HepG2 (cell line): ENCODE data around the gene RPL37. TPM values are rescaled to one million over a fixed set of nuclear protein-coding genes. Genes with fewer than 3 reads are reported as not detected.
A peak's percentile ranks its signal among the peaks of the same experiment; 100 is the strongest.

Source experiments
- EHMT2 ChIP-seq: fragments of 200-600 bp; sonication (generic); IDR thresholded peaks from 2 replicates; pipeline ENCODE4 v1.7.0; 2017; ENCODE audit warnings: antibody characterized with exemption, low read depth, low read length, borderline replicate concordance
- FOXA3 ChIP-seq: IDR thresholded peaks from 2 replicates; pipeline ENCODE4 v1.6.1; 2016; ENCODE audit warnings: missing genetic modification reagents, missing compliant biosample characterization
- KLF12 ChIP-seq: sonication (generic); formaldehyde crosslinking; IDR thresholded peaks from 2 replicates; pipeline ENCODE4 v1.4.0; 2020; ENCODE audit warnings: missing genetic modification reagents, borderline replicate concordance
- MED8 ChIP-seq: sonication (generic); formaldehyde crosslinking; IDR thresholded peaks from 2 replicates; pipeline ENCODE4 v1.8.1; 2023; ENCODE audit warnings: mild to moderate bottlenecking, missing genetic modification reagents; ENCODE audit not compliant: insufficient replicate concordance
- MEIS1 ChIP-seq: sonication (generic); formaldehyde crosslinking; IDR thresholded peaks from 2 replicates; pipeline ENCODE4 v1.9.0; 2021; ENCODE audit warnings: mild to moderate bottlenecking, missing genetic modification reagents, moderate library complexity, borderline replicate concordance
- MLLT10 ChIP-seq: sonication (generic); formaldehyde crosslinking; IDR thresholded peaks from 2 replicates; pipeline ENCODE4 v1.4.0; 2020; ENCODE audit warnings: missing genetic modification reagents
- RBM39 ChIP-seq: fragments of 200-400 bp; formaldehyde crosslinking; IDR thresholded peaks from one replicate; pipeline ENCODE4 v1.6.1; 2018; ENCODE audit warnings: antibody characterized with exemption, mild to moderate bottlenecking, low read depth, low read length; ENCODE audit not compliant: poor library complexity, severe bottlenecking
- TOE1 ChIP-seq: sonication (generic); formaldehyde crosslinking; IDR thresholded peaks from 2 replicates; pipeline ENCODE4 v1.4.0; 2020; ENCODE audit warnings: mild to moderate bottlenecking, missing genetic modification reagents
- ZNF260 ChIP-seq: sonication (generic); formaldehyde crosslinking; IDR thresholded peaks from 2 replicates; pipeline ENCODE4 v1.4.0; 2020; ENCODE audit warnings: missing genetic modification reagents, low read depth, mild to moderate bottlenecking, borderline replicate concordance
- ZNF281 ChIP-seq: sonication (generic); formaldehyde crosslinking; IDR thresholded peaks from 2 replicates; pipeline ENCODE4 v1.4.0; 2020; ENCODE audit warnings: missing genetic modification reagents, borderline replicate concordance
- polyA plus RNA-seq, 8 experiments: library from polyadenylated mRNA; depleted of rRNA in 3 of 8; stranded (reverse) in 7 of 8; unstranded in 1 of 8; fragments of >200 nt; fragmentation: Illumina TruSeq in 4 of 8; extraction: Trizol in 4 of 8; gene quantifications; 2 replicates each; pipeline versions ENCODE4 v1.2.1 to v1.2.3, GENCODE V29; 2011 to 2016; ENCODE audit warnings: low read depth in 4 of 8, missing spikeins in 1 of 8, mixed read lengths in 1 of 8; ENCODE audit not compliant: insufficient read depth in 1 of 8
- total RNA-seq, 5 experiments: library from RNA; depleted of rRNA; stranded (reverse); fragments of >200 nt; fragmentation: Illumina TruSeq; extraction: Trizol; gene quantifications; 2 replicates each; pipeline ENCODE4 v1.2.3, GENCODE V29; 2016; ENCODE audit warnings: low read depth in 1 of 5
- TF ChIP-seq, protein P1 (sequence below): sonication (generic); formaldehyde crosslinking; IDR thresholded peaks from 2 replicates; pipeline ENCODE4 v1.4.0; 2020; ENCODE audit warnings: mild to moderate bottlenecking, missing genetic modification reagents
- TF ChIP-seq, protein P2 (sequence below): sonication (generic); formaldehyde crosslinking; IDR thresholded peaks from 2 replicates; pipeline ENCODE4 v1.8.0; 2022; ENCODE audit warnings: missing genetic modification reagents, mild to moderate bottlenecking, borderline replicate concordance
- TF ChIP-seq, protein P3 (sequence below): IDR thresholded peaks from 2 replicates; pipeline ENCODE4 v1.4.0; 2020; ENCODE audit warnings: mild to moderate bottlenecking, missing genetic modification reagents
- TF ChIP-seq, protein P4 (sequence below): sonication (generic); formaldehyde crosslinking; IDR thresholded peaks from 2 replicates; pipeline ENCODE4 v1.4.0; 2020; ENCODE audit warnings: missing genetic modification reagents
- TF ChIP-seq, protein P5 (sequence below): IDR thresholded peaks from 2 replicates; pipeline ENCODE4 v1.6.1; 2012; ENCODE audit warnings: low read depth, low read length, improper control_type of control experiment

Gene RPL37
- total and polyA plus RNA-seq, 2 of the 13 experiments (the other 11 are each of a cell fraction or from before 2014, with no cell fraction given), result 1,981 to 3,367 TPM

GRCh38 chr5:40801771-40802562 lies 33.1 kb downstream of the RPL37 start (continued):
- TF ChIP-seq MLLT10, result no peak
- TF ChIP-seq, protein P1, sequence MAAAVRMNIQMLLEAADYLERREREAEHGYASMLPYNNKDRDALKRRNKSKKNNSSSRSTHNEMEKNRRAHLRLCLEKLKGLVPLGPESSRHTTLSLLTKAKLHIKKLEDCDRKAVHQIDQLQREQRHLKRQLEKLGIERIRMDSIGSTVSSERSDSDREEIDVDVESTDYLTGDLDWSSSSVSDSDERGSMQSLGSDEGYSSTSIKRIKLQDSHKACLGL (CRISPR knock-in tag), result no peak
- TF ChIP-seq, protein P2, sequence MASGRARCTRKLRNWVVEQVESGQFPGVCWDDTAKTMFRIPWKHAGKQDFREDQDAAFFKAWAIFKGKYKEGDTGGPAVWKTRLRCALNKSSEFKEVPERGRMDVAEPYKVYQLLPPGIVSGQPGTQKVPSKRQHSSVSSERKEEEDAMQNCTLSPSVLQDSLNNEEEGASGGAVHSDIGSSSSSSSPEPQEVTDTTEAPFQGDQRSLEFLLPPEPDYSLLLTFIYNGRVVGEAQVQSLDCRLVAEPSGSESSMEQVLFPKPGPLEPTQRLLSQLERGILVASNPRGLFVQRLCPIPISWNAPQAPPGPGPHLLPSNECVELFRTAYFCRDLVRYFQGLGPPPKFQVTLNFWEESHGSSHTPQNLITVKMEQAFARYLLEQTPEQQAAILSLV (CRISPR knock-in tag), result no peak
- TF ChIP-seq, protein P3, sequence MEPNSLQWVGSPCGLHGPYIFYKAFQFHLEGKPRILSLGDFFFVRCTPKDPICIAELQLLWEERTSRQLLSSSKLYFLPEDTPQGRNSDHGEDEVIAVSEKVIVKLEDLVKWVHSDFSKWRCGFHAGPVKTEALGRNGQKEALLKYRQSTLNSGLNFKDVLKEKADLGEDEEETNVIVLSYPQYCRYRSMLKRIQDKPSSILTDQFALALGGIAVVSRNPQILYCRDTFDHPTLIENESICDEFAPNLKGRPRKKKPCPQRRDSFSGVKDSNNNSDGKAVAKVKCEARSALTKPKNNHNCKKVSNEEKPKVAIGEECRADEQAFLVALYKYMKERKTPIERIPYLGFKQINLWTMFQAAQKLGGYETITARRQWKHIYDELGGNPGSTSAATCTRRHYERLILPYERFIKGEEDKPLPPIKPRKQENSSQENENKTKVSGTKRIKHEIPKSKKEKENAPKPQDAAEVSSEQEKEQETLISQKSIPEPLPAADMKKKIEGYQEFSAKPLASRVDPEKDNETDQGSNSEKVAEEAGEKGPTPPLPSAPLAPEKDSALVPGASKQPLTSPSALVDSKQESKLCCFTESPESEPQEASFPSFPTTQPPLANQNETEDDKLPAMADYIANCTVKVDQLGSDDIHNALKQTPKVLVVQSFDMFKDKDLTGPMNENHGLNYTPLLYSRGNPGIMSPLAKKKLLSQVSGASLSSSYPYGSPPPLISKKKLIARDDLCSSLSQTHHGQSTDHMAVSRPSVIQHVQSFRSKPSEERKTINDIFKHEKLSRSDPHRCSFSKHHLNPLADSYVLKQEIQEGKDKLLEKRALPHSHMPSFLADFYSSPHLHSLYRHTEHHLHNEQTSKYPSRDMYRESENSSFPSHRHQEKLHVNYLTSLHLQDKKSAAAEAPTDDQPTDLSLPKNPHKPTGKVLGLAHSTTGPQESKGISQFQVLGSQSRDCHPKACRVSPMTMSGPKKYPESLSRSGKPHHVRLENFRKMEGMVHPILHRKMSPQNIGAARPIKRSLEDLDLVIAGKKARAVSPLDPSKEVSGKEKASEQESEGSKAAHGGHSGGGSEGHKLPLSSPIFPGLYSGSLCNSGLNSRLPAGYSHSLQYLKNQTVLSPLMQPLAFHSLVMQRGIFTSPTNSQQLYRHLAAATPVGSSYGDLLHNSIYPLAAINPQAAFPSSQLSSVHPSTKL (CRISPR knock-in tag), result peak; percentile 19; the same call in 1 of the 2 replicates
- no peak for TF ChIP-seq EHMT2
- TF ChIP-seq ZNF260 (CRISPR knock-in tag), result no peak
- no peak for TF ChIP-seq MEIS1
- TF ChIP-seq, protein P4, sequence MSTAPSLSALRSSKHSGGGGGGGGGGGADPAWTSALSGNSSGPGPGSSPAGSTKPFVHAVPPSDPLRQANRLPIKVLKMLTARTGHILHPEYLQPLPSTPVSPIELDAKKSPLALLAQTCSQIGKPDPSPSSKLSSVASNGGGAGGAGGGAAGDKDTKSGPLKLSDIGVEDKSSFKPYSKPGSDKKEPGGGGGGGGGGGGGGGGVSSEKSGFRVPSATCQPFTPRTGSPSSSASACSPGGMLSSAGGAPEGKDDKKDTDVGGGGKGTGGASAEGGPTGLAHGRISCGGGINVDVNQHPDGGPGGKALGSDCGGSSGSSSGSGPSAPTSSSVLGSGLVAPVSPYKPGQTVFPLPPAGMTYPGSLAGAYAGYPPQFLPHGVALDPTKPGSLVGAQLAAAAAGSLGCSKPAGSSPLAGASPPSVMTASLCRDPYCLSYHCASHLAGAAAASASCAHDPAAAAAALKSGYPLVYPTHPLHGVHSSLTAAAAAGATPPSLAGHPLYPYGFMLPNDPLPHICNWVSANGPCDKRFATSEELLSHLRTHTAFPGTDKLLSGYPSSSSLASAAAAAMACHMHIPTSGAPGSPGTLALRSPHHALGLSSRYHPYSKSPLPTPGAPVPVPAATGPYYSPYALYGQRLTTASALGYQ, result no peak
- no peak for TF ChIP-seq TOE1 (CRISPR knock-in tag)
- peak; percentile 90; the same call in 1 of the 2 replicates for TF ChIP-seq ZNF281
- no peak for TF ChIP-seq KLF12 (CRISPR knock-in tag)
- TF ChIP-seq RBM39, result no peak
- peak; percentile 29 for TF ChIP-seq FOXA3
- TF ChIP-seq MED8, result peak; percentile 28
- TF ChIP-seq, protein P5, sequence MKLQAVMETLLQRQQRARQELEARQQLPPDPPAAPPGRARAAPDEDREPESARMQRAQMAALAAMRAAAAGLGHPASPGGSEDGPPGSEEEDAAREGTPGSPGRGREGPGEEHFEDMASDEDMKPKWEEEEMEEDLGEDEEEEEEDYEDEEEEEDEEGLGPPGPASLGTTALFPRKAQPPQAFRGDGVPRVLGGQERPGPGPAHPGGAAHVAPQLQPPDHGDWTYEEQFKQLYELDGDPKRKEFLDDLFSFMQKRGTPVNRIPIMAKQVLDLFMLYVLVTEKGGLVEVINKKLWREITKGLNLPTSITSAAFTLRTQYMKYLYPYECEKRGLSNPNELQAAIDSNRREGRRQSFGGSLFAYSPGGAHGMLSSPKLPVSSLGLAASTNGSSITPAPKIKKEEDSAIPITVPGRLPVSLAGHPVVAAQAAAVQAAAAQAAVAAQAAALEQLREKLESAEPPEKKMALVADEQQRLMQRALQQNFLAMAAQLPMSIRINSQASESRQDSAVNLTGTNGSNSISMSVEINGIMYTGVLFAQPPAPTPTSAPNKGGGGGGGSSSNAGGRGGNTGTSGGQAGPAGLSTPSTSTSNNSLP, result 0 out of 2 replicates have a peak, but pooled peaks have one; percentile 14
